Endodermal cell (in vitro differentiated cells): ENCODE results near the gene PAEP. TPM values are rescaled to one million over a fixed set of nuclear protein-coding genes. Genes with fewer than 3 reads are reported as not detected.
A peak's percentile ranks its signal among the peaks of the same experiment; 100 is the strongest.

ENCODE experiments used
- DNase-seq: peaks from one replicate; pipeline ENCODE4 v3.0.0-alpha.2; 2017
- H3K27ac ChIP-seq: 2 replicates; pipeline ENCODE4 v1.5.1; 2013; ENCODE audit warnings: mild to moderate bottlenecking, low read depth, low read length, moderate library complexity
- H3K27me3 ChIP-seq: 2 replicates; pipeline ENCODE4 v1.6.1; 2013; ENCODE audit warnings: mild to moderate bottlenecking, low read length, moderate library complexity; ENCODE audit not compliant: insufficient read depth, control insufficient read depth, poor library complexity, severe bottlenecking
- H3K36me3 ChIP-seq: 2 replicates; pipeline ENCODE4 v1.7.0; 2013; ENCODE audit warnings: mild to moderate bottlenecking, low read length, moderate library complexity; ENCODE audit not compliant: control insufficient read depth, insufficient read depth
- H3K4me1 ChIP-seq: one replicate; pipeline ENCODE4 v1.7.0; 2013; ENCODE audit warnings: low read length; ENCODE audit not compliant: control insufficient read depth, insufficient read depth
- H3K4me3 ChIP-seq: 2 replicates; pipeline ENCODE4 v1.5.1; 2013; ENCODE audit warnings: mild to moderate bottlenecking, low read length, moderate library complexity
- H3K9ac ChIP-seq: 2 replicates; pipeline ENCODE4 v1.6.1; 2013; ENCODE audit warnings: mild to moderate bottlenecking, low read length, moderate library complexity; ENCODE audit not compliant: poor library complexity, severe bottlenecking; ENCODE audit errors: extremely low read depth
- H3K9me3 ChIP-seq: 2 replicates; pipeline ENCODE4 v1.6.1; 2013; ENCODE audit warnings: mild to moderate bottlenecking, low read length, moderate library complexity; ENCODE audit not compliant: control insufficient read depth
- H3K27ac Mint-ChIP-seq: 2 replicates; pipeline ENCODE4 v1.8.0; 2020; ENCODE audit warnings: mixed read lengths
- H3K27me3 Mint-ChIP-seq: 2 replicates; pipeline ENCODE4 v1.8.0; 2021; ENCODE audit warnings: mild to moderate bottlenecking, mixed read lengths; ENCODE audit not compliant: insufficient read depth
- H3K36me3 Mint-ChIP-seq: 2 replicates; pipeline ENCODE4 v1.8.0; 2020; ENCODE audit warnings: low read depth, mixed read lengths
- H3K4me1 Mint-ChIP-seq: 2 replicates; pipeline ENCODE4 v1.8.0; 2020; ENCODE audit warnings: mixed read lengths
- H3K4me3 Mint-ChIP-seq: 2 replicates; pipeline ENCODE4 v1.8.0; 2020; ENCODE audit warnings: mild to moderate bottlenecking, moderate library complexity, mixed read lengths
- H3K9me3 Mint-ChIP-seq: 2 replicates; pipeline ENCODE4 v1.8.0; 2020; ENCODE audit warnings: mild to moderate bottlenecking, mixed read lengths
- CTCF ChIP-seq: fragments of 200-600 bp; sonication (generic); conservative IDR thresholded peaks from 2 replicates; pipeline ENCODE4 v1.5.0; 2021; ENCODE audit warnings: antibody characterized with exemption, mild to moderate bottlenecking
- WGBS, 2 experiments: methylation state at CpG; one replicate each; pipeline versions ENCODE4 v1.1.5 to v1.1.7; 2013; ENCODE audit warnings: missing lambda C conversion rate in 2 of 2, mixed read lengths in 1 of 2; ENCODE audit not compliant: insufficient coverage in 1 of 2, insufficient read length in 1 of 2; 5-methylcytosine and 5-hydroxymethylcytosine counted together
- total RNA-seq, 2 donors: library from RNA; stranded (reverse); fragmentation: NEBNext Ultra II Directional in 1 of 2; extraction: Animal tissue kit (Norgen Biotek cat#: 25700) in 1 of 2; gene quantifications; 2 replicates in 1 of 2; 3 replicates in 1 of 2; pipeline ENCODE4 v1.2.1, GENCODE V29; 2021

Gene PAEP
- total RNA-seq, 2 donors from 2014 or later, result not detected

- peaks cover 12% of the 10 kb centered on the region for H3K9me3 ChIP-seq
- no peak overlapping the region for H3K4me3 Mint-ChIP-seq
- 76 to 85% methylated on average over 7 to 9 of the region's 9 CpGs for WGBS, 2 experiments
- no peak overlapping the region for H3K4me3 ChIP-seq
- peak; percentile 21 for DNase-seq
- no peak overlapping the region for H3K27ac Mint-ChIP-seq
- H3K27me3 Mint-ChIP-seq, result no peaks in the 10 kb centered on the region
- no peaks in the 10 kb centered on the region for H3K4me1 Mint-ChIP-seq
- H3K36me3 ChIP-seq, result no peaks in the 10 kb centered on the region
- H3K4me1 ChIP-seq, result no peaks in the 10 kb centered on the region
- no peak overlapping the region for H3K9ac ChIP-seq
- H3K27me3 ChIP-seq, result no peaks in the 10 kb centered on the region
- H3K27ac ChIP-seq, result no peak overlapping the region
- TF ChIP-seq CTCF, result no peak
- H3K9me3 Mint-ChIP-seq, result peaks cover 12% of the 10 kb centered on the region
- no peaks in the 10 kb centered on the region for H3K36me3 Mint-ChIP-seq
Observed at GRCh38 chr9:135567311-135567710, 5.8 kb downstream of the PAEP start.

- H3K9me3 ChIP-seq, result peaks cover 12% of the 10 kb centered on the region
- H3K9ac ChIP-seq, result no peak overlapping the region
- WGBS, 2 experiments, result 95 to 100% methylated on average over 4 to 6 of the region's 6 CpGs
- no peaks in the 10 kb centered on the region for H3K4me1 ChIP-seq
- Mint-ChIP-seq H3K27ac (no peak overlapping the region), H3K27me3 (no peaks in the 10 kb centered on the region), H3K36me3 (no peaks in the 10 kb centered on the region), H3K4me3 (no peak overlapping the region), H3K9me3 (peaks cover 12% of the 10 kb centered on the region), H3K4me1 (no peaks in the 10 kb centered on the region)
- H3K27me3 ChIP-seq, result no peaks in the 10 kb centered on the region
- H3K36me3 ChIP-seq, result no peaks in the 10 kb centered on the region
- no peak for TF ChIP-seq CTCF
- no peak overlapping the region for H3K27ac ChIP-seq
- H3K4me3 ChIP-seq, result no peak overlapping the region
- DNase-seq, result no peak
Observed at GRCh38 chr9:135568026-135568425, 6.5 kb downstream of the PAEP start.

- Histone ChIP-seq H3K36me3 (no peaks in the 10 kb centered on the region), H3K27ac (no peak overlapping the region), H3K4me3 (no peak overlapping the region), H3K9ac (no peak overlapping the region), H3K9me3 (peaks cover 12% of the 10 kb centered on the region), H3K4me1 (no peaks in the 10 kb centered on the region), H3K27me3 (no peaks in the 10 kb centered on the region)
- Mint-ChIP-seq H3K4me3 (no peak overlapping the region), H3K27me3 (no peaks in the 10 kb centered on the region), H3K4me1 (no peaks in the 10 kb centered on the region), H3K27ac (no peak overlapping the region), H3K9me3 (peaks cover 12% of the 10 kb centered on the region), H3K36me3 (no peaks in the 10 kb centered on the region)
- TF ChIP-seq CTCF, result no peak
- DNase-seq, result no peak
- WGBS, 2 experiments, result 59 to 67% methylated on average over 2 to 3 of the region's 3 CpGs
Observed at GRCh38 chr9:135570456-135570855, 8.9 kb downstream of the PAEP start.
